Astrocyte (in vitro differentiated cells and primary cell): ENCODE measurements around the gene GTSE1.

Source experiments
- EZH2 ChIP-seq: IDR thresholded peaks from 2 replicates; pipeline ENCODE4 v1.6.1; 2012; ENCODE audit warnings: mild to moderate bottlenecking, low read length, inconsistent platforms; ENCODE audit not compliant: insufficient read depth
- TF ChIP-seq, protein P1 (sequence below): IDR thresholded peaks from 2 replicates; pipeline ENCODE4 v1.5.1; 2011; ENCODE audit warnings: low read depth, mild to moderate bottlenecking, inconsistent platforms, low read length, moderate library complexity; ENCODE audit not compliant: insufficient read depth

GRCh38 chr22:46290121-46290842 lies 6.4 kb upstream of the GTSE1 start:
- TF ChIP-seq, protein P1, sequence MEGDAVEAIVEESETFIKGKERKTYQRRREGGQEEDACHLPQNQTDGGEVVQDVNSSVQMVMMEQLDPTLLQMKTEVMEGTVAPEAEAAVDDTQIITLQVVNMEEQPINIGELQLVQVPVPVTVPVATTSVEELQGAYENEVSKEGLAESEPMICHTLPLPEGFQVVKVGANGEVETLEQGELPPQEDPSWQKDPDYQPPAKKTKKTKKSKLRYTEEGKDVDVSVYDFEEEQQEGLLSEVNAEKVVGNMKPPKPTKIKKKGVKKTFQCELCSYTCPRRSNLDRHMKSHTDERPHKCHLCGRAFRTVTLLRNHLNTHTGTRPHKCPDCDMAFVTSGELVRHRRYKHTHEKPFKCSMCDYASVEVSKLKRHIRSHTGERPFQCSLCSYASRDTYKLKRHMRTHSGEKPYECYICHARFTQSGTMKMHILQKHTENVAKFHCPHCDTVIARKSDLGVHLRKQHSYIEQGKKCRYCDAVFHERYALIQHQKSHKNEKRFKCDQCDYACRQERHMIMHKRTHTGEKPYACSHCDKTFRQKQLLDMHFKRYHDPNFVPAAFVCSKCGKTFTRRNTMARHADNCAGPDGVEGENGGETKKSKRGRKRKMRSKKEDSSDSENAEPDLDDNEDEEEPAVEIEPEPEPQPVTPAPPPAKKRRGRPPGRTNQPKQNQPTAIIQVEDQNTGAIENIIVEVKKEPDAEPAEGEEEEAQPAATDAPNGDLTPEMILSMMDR, result no peak
- no peak for TF ChIP-seq EZH2
